MCF 10A (cell line): ENCODE measurements around the gene SMIM38. TPM values are rescaled to one million over a fixed set of nuclear protein-coding genes. Genes with fewer than 3 reads are reported as not detected.
A peak's percentile ranks its signal among the peaks of the same experiment; 100 is the strongest.

Experiments
- Bru-seq: library from RNA; stranded (reverse); fragments of 400-500 nt; gene quantifications from one replicate; lab custom pipeline; 2021; lab: Mats Ljungman, UMichigan
- BruChase-seq, 2 experiments: library from RNA; stranded (reverse); fragments of 400-500 nt; gene quantifications; one replicate each; lab custom pipeline; 2021; lab: Mats Ljungman, UMichigan
- BruUV-seq: library from RNA; stranded (reverse); fragments of 400-500 nt; replicated peaks from 2 replicates; lab custom pipeline; 2021; lab: Mats Ljungman, UMichigan
- CTCF ChIA-PET: fragments of 300-600 bp; sonication (Branson Sonifier 250); formaldehyde crosslinking; extraction: SDS; loops from one replicate; lab custom pipeline; 2021; ENCODE audit warnings: antibody characterized with exemption, inconsistent platforms; lab: Yijun Ruan, JAX
- POLR2A ChIA-PET: fragments of 300-600, 350-650 bp; sonication (Branson Sonifier 250); formaldehyde crosslinking; extraction: SDS; loops from one replicate; lab custom pipeline; 2020; ENCODE audit warnings: antibody characterized with exemption, inconsistent platforms; lab: Yijun Ruan, JAX
- DNase-seq: peaks from one replicate; pipeline ENCODE4 v3.0.0-alpha.2; 2018; ENCODE audit not compliant: unreplicated experiment
- H3K27ac Mint-ChIP-seq: one replicate; pipeline ENCODE4 v1.8.0; 2022; ENCODE audit warnings: mild to moderate bottlenecking, low read depth, mixed read lengths; ENCODE audit not compliant: unreplicated experiment
- H3K27me3 Mint-ChIP-seq: one replicate; pipeline ENCODE4 v1.8.0; 2022; ENCODE audit warnings: mixed read lengths; ENCODE audit not compliant: insufficient read depth, unreplicated experiment
- H3K36me3 Mint-ChIP-seq: one replicate; pipeline ENCODE4 v1.8.0; 2022; ENCODE audit warnings: mild to moderate bottlenecking, moderate library complexity, mixed read lengths; ENCODE audit not compliant: insufficient read depth, unreplicated experiment
- H3K4me1 Mint-ChIP-seq: one replicate; pipeline ENCODE4 v1.8.0; 2022; ENCODE audit warnings: mixed read lengths; ENCODE audit not compliant: insufficient read depth, unreplicated experiment
- H3K4me3 Mint-ChIP-seq: one replicate; pipeline ENCODE4 v1.8.0; 2022; ENCODE audit warnings: mild to moderate bottlenecking, moderate library complexity, mixed read lengths; ENCODE audit not compliant: unreplicated experiment
- H3K9me3 Mint-ChIP-seq: one replicate; pipeline ENCODE4 v1.8.0; 2022; ENCODE audit warnings: mixed read lengths; ENCODE audit not compliant: unreplicated experiment
- CTCF ChIP-seq: fragments of 200-600 bp; IDR thresholded peaks from one replicate; pipeline ENCODE4 v1.8.0; 2022; ENCODE audit warnings: antibody characterized with exemption, mild to moderate bottlenecking; ENCODE audit not compliant: unreplicated experiment
- intact Hi-C: fragments of 100-400 bp; cut with micrococcal nuclease; formaldehyde crosslinking; loops from 2 replicates; pipeline ENCODE4 v1.14.1; 2022
- long read RNA-seq: library from polyadenylated mRNA; stranded (forward); transcript quantifications from one replicate; pipeline ENCODE4 v2.0.0, GENCODE V29; 2022
- total RNA-seq: library from RNA; stranded (reverse); gene quantifications from 2 replicates; pipeline ENCODE4 v1.2.3, GENCODE V29; 2022

Gene SMIM38
- not detected in 2 replicates for total RNA-seq
- Bru-seq, nascent RNA: percentile 21 among the genes with signal in this experiment
- BruChase-seq, experiment 1, labeled RNA remaining after a 6-hour chase: percentile 34 among the genes with signal in this experiment
- BruChase-seq, experiment 2, labeled RNA remaining after a 2-hour chase: percentile 24 among the genes with signal in this experiment
- long read RNA-seq: 0 reads

- no peak within 1 kb of the TSS for H3K4me3 Mint-ChIP-seq
- ChIA-PET POLR2A (no interaction called here), CTCF (interaction anchor here (1.0 kb wide), 1 partner anchor 24 kb away, joined by 3 read pairs; no protein-coding TSS in a partner anchor)
- no TSS peak for BruUV-seq
- no peaks in the 10 kb centered on the region for H3K36me3 Mint-ChIP-seq
- intact Hi-C loops: no loop called here
- H3K27me3 Mint-ChIP-seq: no peaks in the 10 kb centered on the region
- peaks cover 5% of the 10 kb centered on the region for H3K4me1 Mint-ChIP-seq
- no peak within 1 kb of the TSS for H3K27ac Mint-ChIP-seq
- DNase-seq: no peak
- H3K9me3 Mint-ChIP-seq: peaks cover 4% of the 10 kb centered on the region
- no peak for TF ChIP-seq CTCF
Observed at GRCh38 chr11:69155302-69156234, at the start of gene SMIM38. Gene SMIM38, plus strand, starts transcription at chr11:69155935. Its CDS starts 1,912 bp downstream, at chr11:69157847.

GRCh38 chr11:69106031-69106811 is 49.5 kb upstream of the SMIM38 start:
- DNase-seq: no peak
- Mint-ChIP-seq H3K9me3 (peaks cover 11% of the 10 kb centered on the region), H3K27me3 (peaks cover 11% of the 10 kb centered on the region), H3K4me3 (no peak overlapping the region), H3K27ac (no peak overlapping the region), H3K36me3 (no peaks in the 10 kb centered on the region), H3K4me1 (peaks cover 6% of the 10 kb centered on the region)
- TF ChIP-seq CTCF: no peak
- intact Hi-C loops: no loop called here
- BruUV-seq: no TSS peak
- ChIA-PET CTCF (interaction anchor here (1.2 to 3.5 kb wide), 3 partner anchors 26 to 564 kb away, joined by 4 to 15 read pairs (median 9); no protein-coding TSS in a partner anchor), POLR2A (interaction anchor here (1.1 to 1.3 kb wide), 3 partner anchors 16 to 539 kb away, joined by 3 to 6 read pairs (median 4); no protein-coding TSS in a partner anchor)

GRCh38 chr11:69107413-69107812 is 48.3 kb upstream of the SMIM38 start:
- Mint-ChIP-seq H3K27ac (no peak overlapping the region), H3K4me1 (no peaks in the 10 kb centered on the region), H3K9me3 (peaks cover 11% of the 10 kb centered on the region), H3K27me3 (peaks cover 11% of the 10 kb centered on the region), H3K4me3 (no peak overlapping the region), H3K36me3 (no peaks in the 10 kb centered on the region)
- no peak for TF ChIP-seq CTCF
- POLR2A ChIA-PET: interaction anchor here (0.7 to 1.2 kb wide), 2 partner anchors 246 to 536 kb away, joined by 3 read pairs; no protein-coding TSS in a partner anchor
- DNase-seq: no peak
- BruUV-seq: no TSS peak
- CTCF ChIA-PET: interaction anchor here (1.0 kb wide), 1 partner anchor 533 kb away, joined by 3 read pairs; no protein-coding TSS in a partner anchor
- intact Hi-C loops: no loop called here
